ENCODE measurements around the gene IST1.
"Not testable (repeated sequence)": the region's sequence is repeated elsewhere in the genome, so short reads cannot be mapped to it uniquely, and the experiment has no call there.

The IST1 gene

DNA sequence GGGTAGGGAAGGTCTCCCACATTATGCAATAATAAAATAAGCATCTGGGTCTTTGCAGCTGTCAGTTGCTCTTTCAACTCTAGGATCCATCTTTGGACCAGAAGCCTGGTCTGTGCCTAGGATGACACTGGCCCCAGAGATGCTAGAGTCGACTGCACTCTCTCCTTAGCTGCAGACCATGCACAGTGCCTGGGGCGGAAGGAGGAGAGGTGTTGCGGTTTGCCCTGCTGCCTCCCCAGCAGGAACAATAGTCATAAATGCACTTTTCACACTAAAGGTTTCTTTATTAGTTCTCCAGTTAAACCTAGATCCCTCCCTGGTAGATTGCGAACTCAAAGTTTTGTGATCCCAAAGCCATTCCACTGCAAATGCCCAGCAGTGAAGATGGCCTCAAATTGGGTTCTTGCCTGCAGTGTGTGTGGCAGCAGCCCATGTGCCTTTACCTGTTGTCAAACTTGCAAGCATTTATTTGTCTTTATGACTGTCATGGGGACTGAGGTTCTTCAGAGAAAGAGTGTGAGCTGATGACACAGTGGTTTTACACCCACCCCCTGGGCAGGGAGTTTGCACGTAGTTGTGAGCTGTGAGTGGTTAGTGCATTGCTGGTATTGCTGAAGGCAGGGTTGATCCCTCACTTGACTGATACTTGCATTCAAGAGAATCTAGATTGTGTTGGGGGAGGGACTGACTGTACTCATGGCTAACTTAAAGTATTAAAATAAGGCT is 39.2 kb upstream of the IST1 start:
- Histone ChIP-seq H3K9me3 (ENCODE audit: control insufficient read depth, insufficient read depth, low read depth, low read length) (no peaks in the 10 kb centered on the region), H3K4me3 (ENCODE audit: low read depth, low read length) (no peak overlapping the region), H3K4me1 (ENCODE audit: control insufficient read depth, insufficient read depth, low read length) (no peaks in the 10 kb centered on the region), H3K27me3 (ENCODE audit: control insufficient read depth, insufficient read depth, low read length) (no peaks in the 10 kb centered on the region), H3K27ac (ENCODE audit: low read depth, low read length) (no peak overlapping the region), H3K9ac (ENCODE audit: low read length) (no peak overlapping the region), H3K36me3 (ENCODE audit: control insufficient read depth, insufficient read depth, low read length) (peaks cover 55% of the 10 kb centered on the region)

DNA sequence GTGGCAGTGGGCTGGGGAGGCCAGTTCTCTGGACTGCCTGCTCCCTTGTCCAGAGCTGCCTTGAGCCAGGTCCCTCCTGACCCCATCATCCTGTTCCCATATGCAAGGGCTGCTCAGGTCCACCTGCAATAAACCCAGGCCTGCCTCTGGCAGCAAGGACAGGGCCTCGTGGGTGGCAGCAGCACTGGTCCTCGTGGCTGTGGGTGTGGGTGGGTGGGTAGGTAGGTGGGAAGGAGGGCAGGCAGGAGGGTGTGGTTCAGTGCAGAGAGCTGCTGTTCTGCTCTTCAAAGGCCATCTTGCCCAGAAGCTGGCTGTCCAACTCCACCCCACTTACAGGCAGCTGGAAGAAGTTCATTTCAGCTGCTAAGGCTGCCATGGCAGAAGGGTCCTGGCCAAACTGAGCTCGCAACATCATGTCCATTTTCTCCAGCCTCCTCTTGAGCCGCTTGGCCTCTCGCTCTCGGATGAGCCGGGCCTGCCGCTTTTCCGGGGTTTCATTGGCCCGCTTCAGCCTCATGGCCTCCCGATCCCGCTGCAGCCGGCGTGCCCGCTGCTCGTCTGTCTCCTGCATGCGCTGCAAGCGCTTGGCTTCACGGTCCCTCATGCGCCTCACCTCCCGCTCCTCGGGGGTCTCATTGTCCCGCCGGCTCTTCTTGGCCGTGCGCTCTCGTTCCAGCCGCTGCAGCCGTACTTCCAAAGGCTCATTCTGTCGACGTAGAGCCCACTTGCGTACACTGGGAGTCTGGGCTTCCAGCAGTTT is 35.4 kb upstream of the IST1 start:
- H3K9me3 ChIP-seq (ENCODE audit: control insufficient read depth, insufficient read depth, low read depth, low read length): no peaks in the 10 kb centered on the region
- no peak overlapping the region for H3K27ac ChIP-seq (ENCODE audit: low read depth, low read length)
- no peaks in the 10 kb centered on the region for H3K27me3 ChIP-seq (ENCODE audit: control insufficient read depth, insufficient read depth, low read length)
- no peak overlapping the region for H3K4me3 ChIP-seq (ENCODE audit: low read depth, low read length)
- no peaks in the 10 kb centered on the region for H3K4me1 ChIP-seq (ENCODE audit: control insufficient read depth, insufficient read depth, low read length)
- H3K36me3 ChIP-seq (ENCODE audit: control insufficient read depth, insufficient read depth, low read length): peaks cover 66% of the 10 kb centered on the region
- H3K9ac ChIP-seq (ENCODE audit: low read length): no peak overlapping the region

DNA sequence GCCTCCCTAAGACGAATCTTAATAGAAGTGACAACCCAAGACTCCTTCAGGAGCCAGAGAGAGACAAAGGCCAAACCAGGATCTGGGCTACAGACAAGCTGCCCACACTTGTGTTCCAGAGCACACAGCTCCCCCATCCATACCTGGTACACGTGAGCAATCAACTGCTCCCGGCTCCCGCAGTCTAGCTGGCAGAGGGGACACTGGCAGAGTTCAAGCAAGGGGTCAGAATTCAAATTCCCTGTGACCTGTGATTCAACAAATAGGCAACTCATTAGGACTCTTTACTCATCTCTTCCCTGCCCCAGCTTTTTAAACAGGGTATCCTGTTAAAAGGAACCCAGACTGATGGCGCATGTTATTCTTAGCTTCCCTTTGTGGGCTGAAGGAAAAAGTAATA is 31.3 kb upstream of the IST1 start:
- H3K27me3 ChIP-seq (ENCODE audit: control insufficient read depth, insufficient read depth, low read length): no peaks in the 10 kb centered on the region
- H3K36me3 ChIP-seq (ENCODE audit: control insufficient read depth, insufficient read depth, low read length): peaks cover 78% of the 10 kb centered on the region
- H3K4me3 ChIP-seq (ENCODE audit: low read depth, low read length): no peak overlapping the region
- no peaks in the 10 kb centered on the region for H3K9me3 ChIP-seq (ENCODE audit: control insufficient read depth, insufficient read depth, low read depth, low read length)
- H3K4me1 ChIP-seq (ENCODE audit: control insufficient read depth, insufficient read depth, low read length): peaks cover 9% of the 10 kb centered on the region
- no peak overlapping the region for H3K9ac ChIP-seq (ENCODE audit: low read length)
- H3K27ac ChIP-seq (ENCODE audit: low read depth, low read length): no peak overlapping the region

DNA sequence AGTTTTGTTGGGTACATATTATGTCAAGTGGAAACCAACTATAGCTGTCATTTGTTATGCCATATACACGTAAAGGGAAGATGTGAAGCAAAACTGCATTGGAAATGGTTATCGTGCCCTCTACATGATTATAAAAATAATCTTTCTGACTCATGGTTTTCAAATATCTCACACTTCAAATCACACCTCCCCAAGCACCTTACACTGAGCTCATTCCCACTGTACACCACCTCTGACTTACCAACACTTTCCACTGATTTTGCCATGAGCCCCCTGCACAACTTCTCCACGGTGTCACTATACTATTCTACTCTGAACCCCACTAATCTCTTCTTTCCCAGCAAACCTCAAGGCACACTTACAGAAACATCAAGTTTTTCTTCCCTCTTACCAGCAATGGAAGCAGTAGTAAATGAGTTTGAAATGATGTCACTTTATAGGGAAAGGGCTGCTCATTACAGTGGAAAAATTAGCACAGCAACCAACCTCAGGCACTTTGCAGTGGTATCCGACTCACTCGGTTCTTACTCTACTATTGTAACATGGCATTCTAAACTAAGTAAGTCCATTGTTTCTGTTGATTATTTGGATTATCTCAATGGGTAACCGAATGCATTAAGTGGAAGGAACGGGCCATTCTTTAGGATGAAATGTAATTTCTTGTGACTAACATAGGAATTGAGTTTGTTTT is 30.0 kb upstream of the IST1 start:
- Histone ChIP-seq H3K27me3 (ENCODE audit: control insufficient read depth, insufficient read depth, low read length) (no peaks in the 10 kb centered on the region), H3K36me3 (ENCODE audit: control insufficient read depth, insufficient read depth, low read length) (peaks cover 76% of the 10 kb centered on the region), H3K4me1 (ENCODE audit: control insufficient read depth, insufficient read depth, low read length) (peaks cover 9% of the 10 kb centered on the region), H3K9ac (ENCODE audit: low read length) (no peak overlapping the region), H3K4me3 (ENCODE audit: low read depth, low read length) (no peak overlapping the region), H3K27ac (ENCODE audit: low read depth, low read length) (no peak overlapping the region), H3K9me3 (ENCODE audit: control insufficient read depth, insufficient read depth, low read depth, low read length) (no peaks in the 10 kb centered on the region)

DNA sequence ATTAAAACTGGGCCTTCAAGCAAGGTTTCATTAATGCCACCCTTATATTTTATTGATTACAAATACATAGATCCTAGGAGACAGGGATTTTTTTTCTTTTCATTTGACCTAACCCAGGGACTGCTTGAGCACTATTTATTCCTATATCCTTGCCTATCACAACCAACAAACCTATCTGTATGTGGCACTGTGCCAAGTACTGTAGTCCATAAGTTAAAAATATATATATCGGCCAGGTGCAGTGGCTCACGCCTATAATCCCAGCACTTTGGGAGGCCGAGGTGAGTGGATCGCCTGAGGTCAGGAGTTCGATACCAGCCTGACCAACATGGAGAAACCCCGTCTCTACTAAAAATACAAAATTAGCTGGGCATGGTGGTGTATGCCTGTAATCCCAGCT is 28.2 kb upstream of the IST1 start:
- not testable (repeated sequence) for H3K4me3 ChIP-seq (ENCODE audit: low read depth, low read length); H3K4me1 ChIP-seq (ENCODE audit: control insufficient read depth, insufficient read depth, low read length); H3K9ac ChIP-seq (ENCODE audit: low read length); H3K27ac ChIP-seq (ENCODE audit: low read depth, low read length); H3K9me3 ChIP-seq (ENCODE audit: control insufficient read depth, insufficient read depth, low read depth, low read length); H3K27me3 ChIP-seq (ENCODE audit: control insufficient read depth, insufficient read depth, low read length)
- peaks cover 62% of the 10 kb centered on the region for H3K36me3 ChIP-seq (ENCODE audit: control insufficient read depth, insufficient read depth, low read length)

DNA sequence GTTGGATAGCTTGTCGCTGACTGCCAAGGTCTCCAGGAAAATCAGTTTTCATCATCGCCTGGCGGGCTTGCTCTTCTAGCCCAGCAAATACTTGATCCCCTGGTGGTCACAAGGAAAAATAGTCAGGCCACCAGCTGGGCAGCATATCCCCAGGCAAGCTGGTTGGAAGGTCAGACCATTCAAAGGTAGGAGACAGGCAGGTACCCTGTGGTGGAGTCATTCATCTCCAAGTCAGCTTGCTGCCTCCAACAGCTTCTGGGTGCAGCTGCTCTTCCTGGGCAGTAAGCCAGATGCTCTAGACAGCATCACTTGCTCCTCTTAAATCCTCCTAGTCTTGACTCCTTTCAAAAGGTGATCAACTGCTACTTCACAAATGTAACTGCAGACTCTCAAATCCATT is 27.4 kb upstream of the IST1 start:
- Histone ChIP-seq H3K36me3 (ENCODE audit: control insufficient read depth, insufficient read depth, low read length) (peaks cover 56% of the 10 kb centered on the region), H3K27ac (ENCODE audit: low read depth, low read length) (no peak overlapping the region), H3K9me3 (ENCODE audit: control insufficient read depth, insufficient read depth, low read depth, low read length) (no peaks in the 10 kb centered on the region), H3K9ac (ENCODE audit: low read length) (no peak overlapping the region), H3K4me1 (ENCODE audit: control insufficient read depth, insufficient read depth, low read length) (peaks cover 9% of the 10 kb centered on the region), H3K4me3 (ENCODE audit: low read depth, low read length) (no peak overlapping the region), H3K27me3 (ENCODE audit: control insufficient read depth, insufficient read depth, low read length) (no peaks in the 10 kb centered on the region)

DNA sequence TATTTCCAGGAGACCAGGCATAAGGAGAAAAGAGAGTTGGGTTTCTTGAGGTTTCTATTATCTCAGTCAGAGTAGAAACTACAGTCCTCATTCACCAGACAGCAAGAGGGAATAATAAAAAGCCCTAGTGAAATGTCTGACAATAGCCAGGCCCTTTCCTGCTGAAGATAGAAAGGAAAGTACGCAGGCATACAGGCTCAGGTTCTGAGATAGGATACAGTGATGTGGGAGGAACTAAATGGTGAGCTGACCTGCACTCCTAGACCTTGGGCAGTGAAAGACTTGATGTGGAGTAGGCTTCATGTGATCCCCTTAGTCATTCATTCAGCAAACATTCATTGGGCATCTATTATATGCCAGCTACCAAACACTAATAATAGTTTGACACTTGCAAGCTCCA is 26.2 kb upstream of the IST1 start:
- Histone ChIP-seq H3K4me1 (ENCODE audit: control insufficient read depth, insufficient read depth, low read length) (peaks cover 9% of the 10 kb centered on the region), H3K36me3 (ENCODE audit: control insufficient read depth, insufficient read depth, low read length) (peaks cover 48% of the 10 kb centered on the region), H3K9me3 (ENCODE audit: control insufficient read depth, insufficient read depth, low read depth, low read length) (no peaks in the 10 kb centered on the region), H3K27me3 (ENCODE audit: control insufficient read depth, insufficient read depth, low read length) (no peaks in the 10 kb centered on the region), H3K27ac (ENCODE audit: low read depth, low read length) (no peak overlapping the region), H3K4me3 (ENCODE audit: low read depth, low read length) (no peak overlapping the region), H3K9ac (ENCODE audit: low read length) (no peak overlapping the region)

- H3K4me3 ChIP-seq (ENCODE audit: low read depth, low read length): no peak overlapping the region
- H3K4me1 ChIP-seq (ENCODE audit: control insufficient read depth, insufficient read depth, low read length): peaks cover 9% of the 10 kb centered on the region
- H3K27ac ChIP-seq (ENCODE audit: low read depth, low read length): no peak overlapping the region
- no peak overlapping the region for H3K9ac ChIP-seq (ENCODE audit: low read length)
- H3K9me3 ChIP-seq (ENCODE audit: control insufficient read depth, insufficient read depth, low read depth, low read length): no peaks in the 10 kb centered on the region
- H3K27me3 ChIP-seq (ENCODE audit: control insufficient read depth, insufficient read depth, low read length): no peaks in the 10 kb centered on the region
- H3K36me3 ChIP-seq (ENCODE audit: control insufficient read depth, insufficient read depth, low read length): peaks cover 36% of the 10 kb centered on the region
Observed at GRCh38 chr16:71870818-71871217, 24.5 kb upstream of the IST1 start.

- Histone ChIP-seq H3K9ac (ENCODE audit: low read length) (no peak overlapping the region), H3K4me1 (ENCODE audit: control insufficient read depth, insufficient read depth, low read length) (peaks cover 3% of the 10 kb centered on the region), H3K9me3 (ENCODE audit: control insufficient read depth, insufficient read depth, low read depth, low read length) (no peaks in the 10 kb centered on the region), H3K36me3 (ENCODE audit: control insufficient read depth, insufficient read depth, low read length) (peaks cover 27% of the 10 kb centered on the region), H3K4me3 (ENCODE audit: low read depth, low read length) (no peak overlapping the region), H3K27me3 (ENCODE audit: control insufficient read depth, insufficient read depth, low read length) (no peaks in the 10 kb centered on the region), H3K27ac (ENCODE audit: low read depth, low read length) (no peak overlapping the region)
Observed at GRCh38 chr16:71873199-71873598, 22.1 kb upstream of the IST1 start.

- peaks cover 20% of the 10 kb centered on the region for H3K4me1 ChIP-seq (ENCODE audit: control insufficient read depth, insufficient read depth, low read length)
- H3K27me3 ChIP-seq (ENCODE audit: control insufficient read depth, insufficient read depth, low read length): no peaks in the 10 kb centered on the region
- no peak overlapping the region for H3K4me3 ChIP-seq (ENCODE audit: low read depth, low read length)
- no peak overlapping the region for H3K9ac ChIP-seq (ENCODE audit: low read length)
- no peak overlapping the region for H3K27ac ChIP-seq (ENCODE audit: low read depth, low read length)
- H3K36me3 ChIP-seq (ENCODE audit: control insufficient read depth, insufficient read depth, low read length): peaks cover 45% of the 10 kb centered on the region
- H3K9me3 ChIP-seq (ENCODE audit: control insufficient read depth, insufficient read depth, low read depth, low read length): no peaks in the 10 kb centered on the region
Observed at GRCh38 chr16:71878911-71879310, 16.4 kb upstream of the IST1 start.

- H3K4me1 ChIP-seq (ENCODE audit: control insufficient read depth, insufficient read depth, low read length): peaks cover 21% of the 10 kb centered on the region
- H3K9ac ChIP-seq (ENCODE audit: low read length): no peak overlapping the region
- no peaks in the 10 kb centered on the region for H3K9me3 ChIP-seq (ENCODE audit: control insufficient read depth, insufficient read depth, low read depth, low read length)
- H3K27ac ChIP-seq (ENCODE audit: low read depth, low read length): no peak overlapping the region
- no peak overlapping the region for H3K4me3 ChIP-seq (ENCODE audit: low read depth, low read length)
- H3K36me3 ChIP-seq (ENCODE audit: control insufficient read depth, insufficient read depth, low read length): peaks cover 42% of the 10 kb centered on the region
- H3K27me3 ChIP-seq (ENCODE audit: control insufficient read depth, insufficient read depth, low read length): no peaks in the 10 kb centered on the region
Observed at GRCh38 chr16:71880176-71880575, 15.2 kb upstream of the IST1 start.

Measured in HUES6 (cell line).